Cardiac muscle cell (in vitro differentiated cells and primary cell): ENCODE results near the gene MORN5. TPM values are rescaled to one million over a fixed set of nuclear protein-coding genes. Genes with fewer than 3 reads are reported as not detected.

Source experiments
- DNase-seq, 2 donors: peaks; one replicate each; pipeline versions ENCODE4 v3.0.0 to v3.0.0-alpha.2; 2010 to 2017; ENCODE audit warnings: low read depth in 1 of 2, low spot score in 1 of 2
- H3K27ac ChIP-seq: fragments of 200-600 bp; sonication (generic); 2 replicates; pipeline ENCODE4 v1.5.1; 2016
- H3K27me3 ChIP-seq: fragments of 200-600 bp; sonication (generic); 2 replicates; pipeline ENCODE4 v1.6.0; 2016; ENCODE audit warnings: control low read depth
- H3K36me3 ChIP-seq: fragments of 200-600 bp; sonication (generic); 2 replicates; pipeline ENCODE4 v1.5.1; 2016; ENCODE audit warnings: control low read depth
- H3K4me1 ChIP-seq: fragments of 200-600 bp; sonication (generic); 2 replicates; pipeline ENCODE4 v1.8.1; 2017; ENCODE audit warnings: low read depth, mild to moderate bottlenecking, mixed run types
- H3K4me3 ChIP-seq: fragments of 200-600 bp; sonication (generic); 2 replicates; pipeline ENCODE4 v1.5.1; 2016; ENCODE audit warnings: mild to moderate bottlenecking
- H3K9me3 ChIP-seq: fragments of 200-600 bp; sonication (generic); 2 replicates; pipeline ENCODE4 v1.5.1; 2017; ENCODE audit warnings: low read depth, mild to moderate bottlenecking, control low read depth
- polyA plus RNA-seq: library from polyadenylated mRNA; unstranded; fragments of >200 nt; fragmentation: Nextera tagmentation; extraction: Ambion mirVana; gene quantifications from 2 replicates; pipeline ENCODE4 v1.2.1, GENCODE V29; 2016
- total RNA-seq: library from RNA; depleted of rRNA; stranded (reverse); fragments of >200 nt; gene quantifications from 2 replicates; pipeline ENCODE4 v1.2.3, GENCODE V29; 2016
- TF ChIP-seq, protein P1 (sequence below): IDR thresholded peaks from 2 replicates; pipeline ENCODE4 v1.5.1; 2012; ENCODE audit warnings: low read depth, mild to moderate bottlenecking, low read length

MORN5 gene
- total and polyA plus RNA-seq, 2 experiments from 2014 or later: not detected

DNA sequence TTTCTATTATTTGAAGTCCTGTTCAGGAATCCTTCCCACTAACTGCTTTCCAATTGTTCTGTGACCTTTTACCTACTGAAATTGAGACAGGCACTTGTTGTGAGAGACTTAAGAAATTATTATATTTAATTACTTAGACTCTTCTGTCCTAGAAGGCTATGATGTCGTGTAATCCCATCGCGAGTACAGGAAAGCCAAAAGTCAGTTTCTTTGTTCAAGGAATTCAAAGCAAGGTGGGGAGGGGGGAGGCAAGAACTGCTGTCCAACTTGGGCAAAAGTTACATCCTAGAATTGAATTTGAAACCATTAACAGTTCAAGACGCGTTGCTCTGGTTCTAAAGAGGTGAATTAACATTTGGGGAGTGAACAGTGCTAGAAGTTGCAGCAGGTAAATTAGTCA is 18.0 kb upstream of the MORN5 start:
- DNase-seq: no peak
- Histone ChIP-seq H3K4me1 (no peaks in the 10 kb centered on the region), H3K27me3 (no peaks in the 10 kb centered on the region), H3K4me3 (no peak overlapping the region), H3K36me3 (peaks cover 38% of the 10 kb centered on the region), H3K27ac (no peak overlapping the region), H3K9me3 (no peaks in the 10 kb centered on the region)
- TF ChIP-seq, protein P1, sequence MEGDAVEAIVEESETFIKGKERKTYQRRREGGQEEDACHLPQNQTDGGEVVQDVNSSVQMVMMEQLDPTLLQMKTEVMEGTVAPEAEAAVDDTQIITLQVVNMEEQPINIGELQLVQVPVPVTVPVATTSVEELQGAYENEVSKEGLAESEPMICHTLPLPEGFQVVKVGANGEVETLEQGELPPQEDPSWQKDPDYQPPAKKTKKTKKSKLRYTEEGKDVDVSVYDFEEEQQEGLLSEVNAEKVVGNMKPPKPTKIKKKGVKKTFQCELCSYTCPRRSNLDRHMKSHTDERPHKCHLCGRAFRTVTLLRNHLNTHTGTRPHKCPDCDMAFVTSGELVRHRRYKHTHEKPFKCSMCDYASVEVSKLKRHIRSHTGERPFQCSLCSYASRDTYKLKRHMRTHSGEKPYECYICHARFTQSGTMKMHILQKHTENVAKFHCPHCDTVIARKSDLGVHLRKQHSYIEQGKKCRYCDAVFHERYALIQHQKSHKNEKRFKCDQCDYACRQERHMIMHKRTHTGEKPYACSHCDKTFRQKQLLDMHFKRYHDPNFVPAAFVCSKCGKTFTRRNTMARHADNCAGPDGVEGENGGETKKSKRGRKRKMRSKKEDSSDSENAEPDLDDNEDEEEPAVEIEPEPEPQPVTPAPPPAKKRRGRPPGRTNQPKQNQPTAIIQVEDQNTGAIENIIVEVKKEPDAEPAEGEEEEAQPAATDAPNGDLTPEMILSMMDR: no peak

DNA sequence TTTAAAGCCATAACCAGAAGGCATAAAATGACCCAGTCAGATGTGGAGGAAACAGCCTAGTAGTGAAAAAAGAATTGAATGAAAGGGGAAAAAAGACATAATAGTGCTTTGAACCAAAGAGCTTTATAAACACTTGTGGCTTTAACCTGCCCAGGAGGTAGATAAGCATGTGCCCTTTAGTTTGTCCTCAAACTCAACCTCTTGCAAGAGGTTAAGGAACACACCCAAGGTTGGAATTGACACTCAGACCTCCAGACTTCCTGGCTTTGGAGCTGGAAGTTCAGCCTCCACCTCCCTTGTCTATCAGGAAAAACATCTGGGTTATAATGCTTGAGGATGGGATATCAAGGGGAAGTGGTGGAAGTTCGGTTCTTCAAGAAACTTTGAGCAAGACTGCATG is 16.4 kb upstream of the MORN5 start:
- no peaks in the 10 kb centered on the region for H3K27me3 ChIP-seq
- no peaks in the 10 kb centered on the region for H3K9me3 ChIP-seq
- H3K4me3 ChIP-seq: no peak overlapping the region
- H3K27ac ChIP-seq: no peak overlapping the region
- DNase-seq: no peak
- H3K4me1 ChIP-seq: no peaks in the 10 kb centered on the region
- TF ChIP-seq, protein P1: no peak
- H3K36me3 ChIP-seq: peaks cover 48% of the 10 kb centered on the region

DNA sequence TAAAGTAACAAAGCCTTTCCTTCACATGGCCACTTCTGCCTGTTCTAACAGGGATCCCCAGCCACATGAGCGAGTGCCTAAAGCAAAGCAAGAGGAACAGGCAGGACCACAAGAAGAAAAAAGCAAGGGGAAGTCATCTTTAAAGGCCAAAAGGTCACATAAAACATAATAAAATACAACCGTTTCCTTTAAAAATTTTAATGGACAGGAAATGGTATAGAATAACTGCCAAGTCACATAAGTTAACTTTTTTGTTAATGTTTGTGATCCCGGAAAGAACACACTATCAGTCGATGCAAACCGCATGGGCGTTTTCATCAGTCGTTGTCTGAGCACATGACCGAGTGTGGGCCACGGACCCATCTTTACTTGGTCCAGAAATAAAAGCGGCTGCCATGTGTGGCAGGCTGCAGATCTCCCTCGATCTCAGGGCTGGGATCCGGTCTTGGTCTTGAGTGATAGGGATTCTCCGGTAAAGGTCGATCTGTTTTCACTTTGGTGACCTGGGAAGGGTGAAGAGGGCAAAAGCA is 15.8 kb upstream of the MORN5 start:
- peaks cover 54% of the 10 kb centered on the region for H3K36me3 ChIP-seq

DNA sequence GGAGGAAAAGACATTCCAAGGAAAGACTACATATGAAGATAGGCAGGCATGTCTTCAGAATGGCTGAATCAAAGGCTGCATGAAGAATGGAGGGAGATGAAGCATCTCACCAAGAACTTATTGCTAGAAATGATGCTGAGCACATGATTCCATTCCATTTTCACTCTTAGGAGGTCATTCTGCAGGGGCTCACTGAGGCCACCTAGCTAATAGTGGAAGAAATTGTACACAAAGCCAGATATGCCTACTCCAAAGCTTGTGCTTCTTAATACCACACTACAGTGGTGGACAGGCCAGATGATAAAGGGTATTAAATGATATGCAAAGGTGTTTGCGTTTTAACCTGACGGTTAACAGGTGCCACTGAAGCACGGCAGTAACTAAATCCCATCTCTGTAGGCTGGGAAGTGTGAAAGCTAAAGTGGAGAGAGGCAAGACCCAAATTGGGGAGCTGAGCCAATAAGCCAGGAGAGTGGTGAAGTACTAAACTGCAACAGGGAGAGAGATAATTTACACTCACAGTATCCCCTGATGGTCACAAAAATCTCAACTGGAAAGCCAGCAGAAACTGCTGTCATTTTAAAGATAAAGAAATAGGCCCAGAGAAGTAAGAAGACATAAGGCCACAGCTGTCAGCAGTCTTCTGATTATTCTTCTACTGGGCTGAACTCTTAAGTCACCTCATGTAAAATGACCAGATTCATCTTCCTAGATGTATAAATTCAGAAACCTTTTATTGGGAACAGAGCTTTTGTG is 14.7 kb upstream of the MORN5 start:
- H3K36me3 ChIP-seq: peaks cover 62% of the 10 kb centered on the region
- H3K9me3 ChIP-seq: no peaks in the 10 kb centered on the region
- no peak for DNase-seq
- no peak overlapping the region for H3K4me3 ChIP-seq
- H3K4me1 ChIP-seq: no peaks in the 10 kb centered on the region
- H3K27me3 ChIP-seq: no peaks in the 10 kb centered on the region
- no peak overlapping the region for H3K27ac ChIP-seq
- TF ChIP-seq, protein P1: peak; percentile 54

More for the DNA sequence above, 15.8 kb upstream of the MORN5 start:
- Histone ChIP-seq H3K9me3 (no peaks in the 10 kb centered on the region), H3K27me3 (no peaks in the 10 kb centered on the region), H3K27ac (no peak overlapping the region), H3K4me3 (no peak overlapping the region), H3K4me1 (no peaks in the 10 kb centered on the region)
- no peak for DNase-seq
- TF ChIP-seq, protein P1: no peak

DNA sequence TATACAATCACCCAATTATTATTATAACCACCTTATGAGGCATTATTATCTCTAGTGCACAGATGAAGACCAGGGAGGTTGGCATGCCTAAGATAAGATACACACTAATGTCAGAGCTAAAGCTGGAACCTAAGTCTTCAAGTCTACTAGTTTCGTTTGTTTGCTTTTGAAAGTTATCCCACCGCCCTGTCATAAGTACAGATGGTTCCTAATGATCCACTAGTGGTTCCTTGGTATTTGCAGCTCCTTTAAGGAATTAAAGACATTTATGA is 14.2 kb upstream of the MORN5 start:
- no peak for DNase-seq
- TF ChIP-seq, protein P1: no peak
- Histone ChIP-seq H3K27me3 (no peaks in the 10 kb centered on the region), H3K4me1 (no peaks in the 10 kb centered on the region), H3K36me3 (peaks cover 62% of the 10 kb centered on the region), H3K27ac (no peak overlapping the region), H3K4me3 (no peak overlapping the region), H3K9me3 (no peaks in the 10 kb centered on the region)
